GM13977 (cell line): ENCODE measurements around the gene ZHX3.

Experiments used
- DNase-seq: peaks from one replicate; pipeline ENCODE4 v3.0.0; 2012; ENCODE audit warnings: low spot score
- CTCF ChIP-seq: IDR thresholded peaks from 2 replicates; pipeline ENCODE4 v1.5.1; 2012; ENCODE audit warnings: mild to moderate bottlenecking, control low read depth; ENCODE audit not compliant: insufficient read depth; ENCODE audit errors: extremely low read depth, missing control alignments
- in situ Hi-C: fragments of 300-500 bp; cut with MboI; formaldehyde crosslinking; loops from one replicate; pipeline ENCODE4 v1.12.0; 2022; ENCODE audit warnings: low sequenced_read_pairs, low pct_unique_long_range_greater_than_20kb, mixed read lengths, inconsistent platforms; ENCODE audit not compliant: unreplicated experiment

The ZHX3 gene

GRCh38 chr20:41340327-41341055 lies 23.0 kb upstream of the ZHX3 start, which contains the start of gene LPIN3:
Gene LPIN3 (plus strand): TSS chr20:41340821. CDS start chr20:41345804, 4,983 bp downstream.
- in situ Hi-C loops = loop anchor here (5.0 kb wide), 1 partner anchor 163 kb away; no protein-coding TSS in a partner anchor
- TF ChIP-seq CTCF = peak; percentile 29
- DNase-seq = peak; percentile 83

- in situ Hi-C loops = loop anchor here (5.0 kb wide), 1 partner anchor 163 kb away; no protein-coding TSS in a partner anchor
- peak; percentile 97 for TF ChIP-seq CTCF
- peak; percentile 86 for DNase-seq
These were observed 22.4 kb upstream of the ZHX3 start for GRCh38 chr20:41339957-41340326.

GRCh38 chr20:41336711-41337492 lies 19.4 kb upstream of the ZHX3 start:
- TF ChIP-seq CTCF = no peak
- in situ Hi-C loops = no loop called here
- DNase-seq = no peak

- no peak for TF ChIP-seq CTCF
- DNase-seq = no peak
- in situ Hi-C loops = no loop called here
These were observed 18.1 kb upstream of the ZHX3 start for GRCh38 chr20:41335591-41335990.

GRCh38 chr20:41334443-41335421 lies 17.2 kb upstream of the ZHX3 start:
- DNase-seq = no peak
- in situ Hi-C loops = loop anchor here (5.0 kb wide), 1 partner anchor 362 kb away; no protein-coding TSS in a partner anchor
- TF ChIP-seq CTCF = no peak

- no peak for DNase-seq
- TF ChIP-seq CTCF = no peak
- in situ Hi-C loops = loop anchor here (5.0 kb wide), 1 partner anchor 362 kb away; no protein-coding TSS in a partner anchor
These were observed 16.5 kb upstream of the ZHX3 start for GRCh38 chr20:41334036-41334435.
